Measurements from ENCODE around the gene TLCD4. TPM values are rescaled to one million over a fixed set of nuclear protein-coding genes. Genes with fewer than 3 reads are reported as not detected.

Gene TLCD4
- total and polyA plus RNA-seq, 2 of the 8 experiments (the other 6 are each of a cell fraction or from before 2014, with no cell fraction given) = 0.79 to 4.2 TPM

DNA sequence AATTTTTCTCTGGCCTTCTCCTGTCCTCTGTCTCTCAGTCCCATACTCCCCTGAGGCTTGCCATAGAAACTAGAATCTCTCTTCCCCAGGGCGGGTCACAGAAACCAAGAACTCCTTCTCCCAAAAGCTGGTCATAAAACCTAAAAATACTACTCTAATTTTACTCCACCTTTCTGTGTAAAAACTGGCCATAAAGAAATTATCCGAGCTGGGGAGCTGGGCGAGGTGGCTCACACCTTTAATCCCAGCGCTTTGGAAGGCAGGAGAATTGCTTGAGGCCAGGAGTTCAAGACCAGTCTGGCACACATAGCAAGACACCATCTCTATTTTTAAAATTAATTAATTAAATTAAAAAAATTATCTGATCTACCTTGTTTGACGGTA lies 47.5 kb upstream of the TLCD4 start:
- WGBS, 2 experiments (ENCODE audit: extremely low coverage in 1 of 2, insufficient coverage in 1 of 2, insufficient read length in 1 of 2, insufficient replicate concordance in 2 of 2, low coverage in 1 of 2, low lambda C conversion rate in 2 of 2, missing lambda C conversion rate in 1 of 2) = 90% methylated on average over 5 of the region's 5 CpGs; no CpG with 5 or more reads in 1 of the 2 experiments
- no peak for FAIRE-seq
- POLR2A ChIA-PET (ENCODE audit: partially characterized antibody) = no interaction called here

More for the DNA sequence above, 47.5 kb upstream of the TLCD4 start:
- CTCF ChIA-PET (ENCODE audit: partially characterized antibody) = interaction anchor here (1.0 to 1.2 kb wide), 3 partner anchors 10 to 232 kb away, joined by 3 to 6 read pairs (median 4); no protein-coding TSS in a partner anchor
- no peak for DNase-seq (ENCODE audit: low read depth in 1 of 2, low spot score in 2 of 2)
- Histone ChIP-seq H3K27ac (ENCODE audit: low read depth, low read length) (no peak overlapping the region), H3K23ac (ENCODE audit: insufficient read length) (no peak overlapping the region), H2BK20ac (ENCODE audit: low read length) (no peak overlapping the region), H3K4me2 (ENCODE audit: insufficient read depth in 1 of 2, low read depth in 2 of 2, low read length in 2 of 2) (no peak overlapping the region), H4K5ac (ENCODE audit: insufficient read length, low read depth, low read length) (no peak overlapping the region), H2BK5ac (ENCODE audit: low read depth, low read length) (no peak overlapping the region), H2AFZ (ENCODE audit: low read length) (no peak overlapping the region), H3K4me3 (ENCODE audit: extremely low read depth in 1 of 4, insufficient read depth in 2 of 4, low read depth in 3 of 4, low read length in 4 of 4) (no peak overlapping the region), H4K91ac (replicated peaks; ENCODE audit: insufficient read length, low read length) (no peak overlapping the region), H3K27me3 (replicated peaks in 1 of 4; ENCODE audit: control insufficient read depth in 3 of 4, extremely low read depth in 1 of 4, insufficient read depth in 3 of 4, low read length in 3 of 4) (no peaks in the 10 kb centered on the region), H2BK15ac (ENCODE audit: low read length) (no peak overlapping the region), H3K4ac (replicated peaks; ENCODE audit: insufficient read length, low read depth, low read length) (no peak overlapping the region), H3K4me1 (replicated peaks in 1 of 4; ENCODE audit: control insufficient read depth in 3 of 4, insufficient read depth in 4 of 4, low read length in 3 of 4) (no peaks in the 10 kb centered on the region), H3K56ac (replicated peaks; ENCODE audit: insufficient read length, low read depth, low read length) (no peak overlapping the region), H3K79me1 (ENCODE audit: low read depth, low read length) (no peaks in the 10 kb centered on the region), H2BK120ac (replicated peaks; ENCODE audit: low read depth, low read length) (no peak overlapping the region), H3K18ac (ENCODE audit: extremely low read depth, low read length) (no peak overlapping the region), H4K8ac (ENCODE audit: extremely low read depth, insufficient read depth, low read length) (no peak overlapping the region), H4K20me1 (replicated peaks in 1 of 2; ENCODE audit: control insufficient read depth in 1 of 2, insufficient read depth in 2 of 2, low read length in 2 of 2) (no peaks in the 10 kb centered on the region), H3K9ac (replicated peaks in 1 of 4; ENCODE audit: extremely low read depth in 1 of 4, low read depth in 3 of 4, low read length in 3 of 4) (no peak overlapping the region), H2BK12ac (ENCODE audit: low read depth, low read length) (no peak overlapping the region), H2AK5ac (ENCODE audit: low read depth, low read length) (no peak overlapping the region), H3K14ac (ENCODE audit: insufficient read length) (no peak overlapping the region), H3K9me3 (ENCODE audit: insufficient read depth in 2 of 2, low read depth in 1 of 2, low read length in 1 of 2) (no peaks in the 10 kb centered on the region), H3K36me3 (ENCODE audit: control insufficient read depth in 2 of 4, insufficient read depth in 4 of 4, low read length in 3 of 4) (no peaks in the 10 kb centered on the region), H3K79me2 (ENCODE audit: control insufficient read depth in 1 of 2, insufficient read depth in 2 of 2, low read length in 2 of 2) (no peaks in the 10 kb centered on the region), H3K23me2 (ENCODE audit: low read depth, low read length) (peaks cover 3% of the 10 kb centered on the region)
- no peak for TF ChIP-seq CEBPB (IDR thresholded peaks at IDR 0.05; ENCODE audit: low read depth, low read length)
- no peak for TF ChIP-seq YY1 (IDR thresholded peaks at IDR 0.05; ENCODE audit: low read depth, low read length)
- TF ChIP-seq CREB1 (IDR thresholded peaks at IDR 0.05) = no peak
- no peak for TF ChIP-seq TCF12 (IDR thresholded peaks at IDR 0.05; ENCODE audit: low read depth, low read length)
- TF ChIP-seq, protein P1, sequence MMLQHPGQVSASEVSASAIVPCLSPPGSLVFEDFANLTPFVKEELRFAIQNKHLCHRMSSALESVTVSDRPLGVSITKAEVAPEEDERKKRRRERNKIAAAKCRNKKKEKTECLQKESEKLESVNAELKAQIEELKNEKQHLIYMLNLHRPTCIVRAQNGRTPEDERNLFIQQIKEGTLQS (IDR thresholded peaks at IDR 0.05; ENCODE audit: insufficient read depth, low read depth, low read length) = no peak
- TF ChIP-seq KDM4A (IDR thresholded peaks at IDR 0.05; ENCODE audit: low read depth, low read length, severe bottlenecking) = no peak
- no peak for TF ChIP-seq CHD2 (IDR thresholded peaks at IDR 0.05; ENCODE audit: low read length)
- TF ChIP-seq RBBP5 (IDR thresholded peaks at IDR 0.05; ENCODE audit: borderline replicate concordance, low read depth, low read length) = no peak
- TF ChIP-seq RXRA (IDR thresholded peaks at IDR 0.05; ENCODE audit: insufficient read depth, low read depth, low read length) = no peak
- no peak for TF ChIP-seq NANOG (IDR thresholded peaks at IDR 0.05; ENCODE audit: insufficient read depth, low read depth, low read length, poor library complexity, severe bottlenecking)
- TF ChIP-seq KDM1A (IDR thresholded peaks at IDR 0.05; ENCODE audit: borderline replicate concordance, low read length) = no peak

Measured in H1 (cell line).